ENCODE data around the gene TFCP2L1.

Gene TFCP2L1

DNA sequence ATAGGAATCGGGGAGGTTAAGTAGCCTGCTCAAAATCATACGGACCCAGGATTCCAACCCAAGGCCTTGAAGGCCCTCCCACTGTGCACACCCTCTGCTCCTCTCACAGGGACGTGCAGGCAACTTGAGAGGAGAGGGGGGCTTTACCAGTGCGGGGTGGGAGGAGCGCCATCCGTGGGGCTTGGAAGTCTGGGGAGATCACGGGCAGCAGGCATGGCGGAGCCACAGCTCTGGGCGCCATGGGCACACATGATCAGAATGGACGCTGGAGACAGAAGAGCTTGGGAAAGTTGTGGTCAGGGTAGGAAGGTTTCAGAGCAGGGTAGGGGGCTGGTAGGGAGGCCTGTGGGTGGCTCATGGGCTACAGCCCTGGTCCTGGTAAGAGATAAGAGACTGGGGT is 70.7 kb downstream of the TFCP2L1 start:
- DNase-seq = no peak

DNA sequence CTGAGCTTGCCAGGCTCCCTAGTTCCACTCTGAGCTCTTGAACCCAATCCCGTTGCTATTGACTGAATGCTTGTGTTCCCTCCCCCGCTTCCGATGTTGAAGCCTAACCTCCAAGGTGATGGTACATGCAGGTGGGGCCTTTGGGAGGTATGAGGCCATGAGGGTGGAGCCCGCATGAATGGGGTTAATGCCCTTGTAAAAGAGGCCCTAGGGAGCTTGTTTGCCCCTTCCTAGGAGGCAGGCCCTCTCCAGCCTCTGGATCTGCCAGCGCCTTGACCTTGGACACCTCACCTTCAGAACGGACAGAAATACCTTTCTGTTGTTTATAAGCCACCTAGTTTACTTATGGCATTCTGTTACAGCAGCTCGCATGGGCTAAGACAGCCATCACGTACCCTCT is 71.6 kb downstream of the TFCP2L1 start:
- no peak for DNase-seq

DNA sequence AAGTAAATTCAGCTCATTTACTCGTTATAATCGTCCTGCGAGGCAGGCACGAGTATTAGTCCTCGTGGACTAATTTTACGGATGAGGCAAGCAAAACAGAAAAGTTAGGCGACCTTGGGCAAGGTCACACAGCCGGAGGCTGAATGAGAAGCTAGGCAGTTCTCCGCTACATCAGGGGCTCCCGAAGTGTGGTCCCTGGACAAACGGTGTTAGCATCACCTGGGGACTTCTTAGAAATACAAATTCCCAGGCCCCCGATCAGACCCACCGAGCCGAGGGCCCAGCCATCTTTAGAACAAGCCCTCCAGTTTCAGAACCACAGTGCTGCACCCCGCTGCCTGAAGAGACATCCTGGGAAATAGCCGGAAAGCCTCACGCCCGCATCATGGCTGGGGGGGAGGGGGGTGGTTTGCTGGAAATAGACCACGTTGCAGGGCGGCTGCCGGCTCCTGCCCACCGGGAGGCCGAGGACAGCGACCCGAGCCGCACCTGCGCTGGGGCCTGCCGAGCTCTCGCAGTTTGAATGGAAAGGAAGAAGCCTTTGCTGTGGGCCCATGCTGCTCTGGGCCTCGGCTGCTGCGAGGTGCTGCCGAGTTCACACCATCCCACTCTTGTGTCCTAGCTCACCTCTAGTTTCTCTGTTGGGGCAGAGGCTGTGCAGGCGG is 72.2 kb downstream of the TFCP2L1 start:
- no peak for DNase-seq

DNA sequence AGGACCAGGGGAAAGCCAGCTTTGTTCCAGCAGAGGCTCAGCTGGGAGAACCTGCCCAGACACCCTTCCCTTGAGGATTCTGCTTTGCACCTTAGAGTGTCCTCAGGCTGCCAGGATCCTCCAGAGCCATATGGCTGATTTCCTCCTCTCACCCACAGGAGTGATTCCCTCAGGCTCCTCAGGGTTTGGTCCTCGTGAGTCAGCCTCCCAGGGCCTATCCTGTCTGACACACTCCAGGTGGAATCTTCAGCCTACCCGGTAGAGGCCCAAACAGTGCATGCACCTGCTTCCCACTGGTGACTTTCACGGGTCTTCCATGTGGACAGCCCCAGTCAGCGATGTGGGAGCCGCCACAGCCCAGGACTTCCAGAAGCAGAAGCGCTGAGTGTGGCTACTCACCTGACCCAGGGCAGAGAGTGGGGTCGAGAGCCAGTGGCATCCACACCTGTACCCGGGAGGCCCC is 73.3 kb downstream of the TFCP2L1 start:
- no peak for DNase-seq

GRCh38 chr2:121211251-121211650 is 73.8 kb downstream of the TFCP2L1 start:
- DNase-seq = no peak

GRCh38 chr2:121210691-121211090 is 74.3 kb downstream of the TFCP2L1 start:
- no peak for DNase-seq

- no peak for DNase-seq
These were observed 75.9 kb downstream of the TFCP2L1 start for GRCh38 chr2:121209014-121209610.

- no peak for DNase-seq
These were observed 77.5 kb downstream of the TFCP2L1 start for GRCh38 chr2:121207494-121207893.

GRCh38 chr2:121205321-121205942 is 79.6 kb downstream of the TFCP2L1 start:
- DNase-seq = no peak

DNA sequence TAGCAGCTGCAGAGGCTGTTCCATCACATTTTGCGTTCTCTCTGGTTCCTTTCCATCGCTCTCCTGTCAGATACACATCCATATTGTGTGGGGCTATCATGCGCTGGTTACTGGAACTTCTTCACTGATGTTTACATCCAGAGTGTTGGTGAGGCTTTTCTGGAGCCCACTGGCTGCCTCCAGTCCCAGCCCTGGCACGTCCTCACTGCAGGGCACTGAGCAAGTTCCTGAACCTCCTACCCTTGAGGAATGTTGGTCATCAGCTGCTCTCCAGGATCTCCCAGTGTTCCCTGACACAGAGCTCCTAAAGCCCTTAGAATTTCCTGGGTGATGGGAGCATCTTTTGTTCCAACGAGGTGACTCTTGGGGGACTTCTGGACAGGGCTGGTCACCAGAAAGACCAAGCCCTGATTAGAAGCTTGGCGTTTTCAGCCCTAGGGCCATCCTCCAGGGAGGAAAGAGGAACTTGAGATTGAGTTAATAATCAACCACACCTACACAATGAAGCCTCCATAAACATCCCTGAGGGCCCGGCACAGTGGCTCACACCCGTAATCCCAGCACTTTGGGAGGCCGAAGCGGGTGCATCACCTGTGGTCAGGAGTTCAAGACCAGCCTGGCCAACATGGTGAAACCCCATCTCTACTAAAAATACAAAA is 81.3 kb downstream of the TFCP2L1 start:
- no peak for DNase-seq

- DNase-seq = no peak
These were observed 82.3 kb downstream of the TFCP2L1 start for GRCh38 chr2:121202541-121203310.

DNA sequence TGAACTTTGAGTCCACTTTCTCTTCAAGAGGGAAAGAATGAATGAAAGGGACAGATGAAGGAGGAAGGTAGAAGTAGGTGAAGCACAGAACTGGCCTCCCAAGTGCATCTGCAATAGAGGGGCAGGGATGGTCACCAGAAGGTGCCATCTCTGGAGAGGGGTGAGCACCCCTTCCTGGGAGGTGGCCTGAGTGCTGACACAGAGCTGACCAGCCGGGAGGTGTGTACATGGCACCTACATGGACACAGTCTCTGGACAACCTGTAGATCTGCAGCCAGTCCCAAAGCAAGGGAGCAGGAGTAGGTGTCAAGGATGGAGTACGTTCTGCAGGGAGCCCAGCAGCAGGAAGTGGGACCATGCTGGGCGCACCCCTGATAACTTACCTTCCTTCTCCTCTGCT is 83.2 kb downstream of the TFCP2L1 start:
- DNase-seq = no peak

- no peak for DNase-seq
These were observed 84.3 kb downstream of the TFCP2L1 start for GRCh38 chr2:121200419-121201315.

DNA sequence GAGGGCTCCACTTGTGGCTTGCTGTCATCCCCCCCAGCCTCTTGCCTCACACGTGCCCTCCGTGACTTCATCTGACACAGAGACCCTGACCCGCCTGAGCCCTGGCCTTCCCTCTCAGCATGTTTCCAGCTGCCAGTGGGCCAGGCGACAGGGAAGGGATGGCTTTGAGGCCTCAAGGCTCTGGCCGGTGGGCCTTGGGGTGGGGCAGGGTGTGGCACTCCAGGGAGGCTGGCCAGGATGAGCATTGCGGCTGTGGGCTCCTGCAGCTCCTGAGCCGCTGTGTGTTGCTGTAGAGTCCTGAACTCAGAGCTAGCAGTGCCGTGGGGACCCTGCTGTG is 85.0 kb downstream of the TFCP2L1 start:
- no peak for DNase-seq

DNA sequence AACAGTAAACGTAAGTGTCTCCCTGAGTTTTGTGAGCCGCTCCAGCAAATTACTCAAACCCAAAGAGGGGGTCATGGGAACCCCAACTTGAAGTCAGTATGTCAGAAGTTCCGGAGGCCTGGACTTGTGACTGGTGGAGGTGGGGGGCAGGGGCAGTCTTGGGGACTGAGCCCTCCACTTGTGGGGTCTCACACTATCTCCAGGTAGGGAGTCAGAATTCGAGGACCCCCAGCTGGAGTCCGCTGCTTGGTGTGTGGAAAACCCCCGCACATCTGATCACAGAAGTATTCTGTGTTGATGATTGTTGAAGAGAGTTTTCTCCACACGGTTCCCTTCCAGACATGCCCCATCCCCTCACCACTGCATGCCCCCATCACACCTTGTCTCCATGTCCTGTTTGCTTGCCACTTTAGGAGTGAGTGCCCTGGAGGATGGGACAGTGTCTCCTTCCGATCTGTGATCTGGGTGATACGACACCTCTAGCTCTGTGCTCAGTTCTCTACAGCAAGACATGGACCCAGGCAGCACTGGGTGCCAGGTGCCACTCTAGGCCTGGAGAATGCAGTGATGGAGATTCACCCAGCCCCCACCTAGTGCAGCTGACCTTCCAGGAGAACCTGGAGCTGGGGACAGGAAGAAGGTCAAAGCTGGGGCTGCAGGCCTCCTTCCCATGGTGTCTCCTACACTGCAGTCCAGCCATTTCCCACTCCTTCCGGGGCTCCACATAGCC is 85.6 kb downstream of the TFCP2L1 start:
- DNase-seq = no peak

- peak; percentile 6 to 62 for DNase-seq
These were observed 87.5 kb downstream of the TFCP2L1 start for GRCh38 chr2:121197369-121198091.

- no peak for DNase-seq
These were observed 88.2 kb downstream of the TFCP2L1 start for GRCh38 chr2:121196849-121197155.

- no peak for DNase-seq
These were observed 88.7 kb downstream of the TFCP2L1 start for GRCh38 chr2:121196132-121196848.

DNA sequence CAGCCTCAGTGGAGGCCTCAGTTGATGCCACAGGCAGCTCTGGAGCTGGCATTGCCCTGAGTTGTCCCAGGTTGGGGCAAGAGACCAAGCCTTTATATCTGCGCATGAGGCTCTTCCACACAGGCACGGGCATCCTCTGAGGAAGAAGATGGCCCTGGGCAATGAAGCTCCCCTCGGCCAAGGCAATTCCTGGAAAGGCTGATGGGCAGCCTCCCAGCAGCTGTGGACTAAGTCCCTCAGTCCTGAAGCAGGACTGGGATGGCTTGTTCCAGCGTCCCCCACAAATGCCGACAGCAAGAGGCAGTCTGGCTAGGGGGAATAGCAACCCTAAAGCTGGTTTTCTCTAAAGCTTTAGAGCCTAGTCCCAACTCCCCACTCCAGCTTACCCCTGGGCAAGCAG is 90.0 kb downstream of the TFCP2L1 start:
- no peak for DNase-seq

GRCh38 chr2:121194626-121195025 is 90.4 kb downstream of the TFCP2L1 start:
- DNase-seq = no peak

Measured in CD4-positive, alpha-beta T cell treated with Interleukin-4 for 1 hour (primary cell).